Colonic mucosa (tissue), 4 donors: ENCODE measurements around the gene MRPL36. TPM values are rescaled to one million over a fixed set of nuclear protein-coding genes. Genes with fewer than 3 reads are reported as not detected.

Source experiments
- DNase-seq: peaks from one replicate; pipeline ENCODE4 v3.0.0-alpha.2; 2020
- H3K27ac ChIP-seq: fragments of 200-600 bp; one replicate; pipeline ENCODE4 v1.8.0; 2021
- H3K27me3 ChIP-seq: fragments of 200-600 bp; one replicate; pipeline ENCODE4 v1.8.0; 2021
- H3K36me3 ChIP-seq: fragments of 200-600 bp; one replicate; pipeline ENCODE4 v1.8.0; 2021
- H3K4me1 ChIP-seq: fragments of 200-600 bp; one replicate; pipeline ENCODE4 v1.8.0; 2021; ENCODE audit warnings: mild to moderate bottlenecking
- H3K4me3 ChIP-seq: fragments of 200-600 bp; one replicate; pipeline ENCODE4 v1.8.0; 2021
- H3K9ac ChIP-seq, 2 donors: one replicate each; pipeline ENCODE4 v1.7.0; 2013; ENCODE audit warnings: control low read depth in 2 of 2, low read depth in 2 of 2, low read length in 2 of 2
- H3K9me3 ChIP-seq: fragments of 200-600 bp; one replicate; pipeline ENCODE4 v1.8.0; 2021
- CTCF ChIP-seq: fragments of 200-600 bp; IDR thresholded peaks from one replicate; pipeline ENCODE4 v1.8.0; 2022; ENCODE audit warnings: antibody characterized with exemption, mild to moderate bottlenecking
- intact Hi-C: fragments of 100-400 bp; cut with DNase I; formaldehyde crosslinking; loops from one replicate; pipeline ENCODE4 v1.14.1; 2022
- total RNA-seq, 2 donors: library from RNA; stranded (reverse); fragmentation: NEBNext Ultra II Directional in 1 of 2; extraction: Animal tissue kit (Norgen Biotek cat#: 25700) in 1 of 2; gene quantifications; one replicate each; pipeline ENCODE4 v1.2.1, GENCODE V29; 2021
- donor health status: healthy.
- donor health status: DM: no; HTN: no; CAD: no.
- donor health status: DM: no; HTN: no; CAD: no.

The MRPL36 gene
- total RNA-seq, 2 donors from 2014 or later, result 33.0 to 56.3 TPM

- no peaks in the 10 kb centered on the region for H3K27me3 ChIP-seq
Measured at GRCh38 chr5:1776831-1777230, 22.8 kb downstream of the MRPL36 start.

GRCh38 chr5:1772634-1773033 is 27.0 kb downstream of the MRPL36 start:
- Histone ChIP-seq H3K9ac (no peak overlapping the region), H3K36me3 (no peaks in the 10 kb centered on the region), H3K4me3 (no peak overlapping the region), H3K4me1 (no peaks in the 10 kb centered on the region), H3K27ac (no peak overlapping the region), H3K27me3 (no peaks in the 10 kb centered on the region), H3K9me3 (no peaks in the 10 kb centered on the region)
- no peak for TF ChIP-seq CTCF
- DNase-seq, result no peak
- intact Hi-C loops, result no loop called here

More at GRCh38 chr5:1776831-1777230, 22.8 kb downstream of the MRPL36 start:
- Histone ChIP-seq H3K9ac (no peak overlapping the region), H3K4me3 (no peak overlapping the region), H3K36me3 (no peaks in the 10 kb centered on the region), H3K9me3 (no peaks in the 10 kb centered on the region), H3K27ac (no peak overlapping the region), H3K4me1 (no peaks in the 10 kb centered on the region)
- intact Hi-C loops, result no loop called here
- TF ChIP-seq CTCF, result no peak
- DNase-seq, result no peak

- intact Hi-C loops, result no loop called here
- no peaks in the 10 kb centered on the region for H3K27me3 ChIP-seq
- no peak for TF ChIP-seq CTCF
- H3K27ac ChIP-seq, result no peak overlapping the region
- H3K9me3 ChIP-seq, result no peaks in the 10 kb centered on the region
- no peaks in the 10 kb centered on the region for H3K36me3 ChIP-seq
- H3K4me1 ChIP-seq, result no peaks in the 10 kb centered on the region
- H3K4me3 ChIP-seq, result no peak overlapping the region
- DNase-seq, result no peak
- no peak overlapping the region for H3K9ac ChIP-seq
Measured at GRCh38 chr5:1771149-1772065, 28.2 kb downstream of the MRPL36 start.

GRCh38 chr5:1770443-1770802 is 29.2 kb downstream of the MRPL36 start:
- intact Hi-C loops, result no loop called here
- Histone ChIP-seq H3K9ac (no peak overlapping the region), H3K4me1 (no peaks in the 10 kb centered on the region), H3K9me3 (no peaks in the 10 kb centered on the region), H3K27ac (no peak overlapping the region), H3K27me3 (no peaks in the 10 kb centered on the region), H3K36me3 (no peaks in the 10 kb centered on the region), H3K4me3 (no peak overlapping the region)
- no peak for DNase-seq
- no peak for TF ChIP-seq CTCF

GRCh38 chr5:1769752-1770442 is 29.7 kb downstream of the MRPL36 start:
- Histone ChIP-seq H3K4me3 (no peak overlapping the region), H3K27ac (no peak overlapping the region), H3K9ac (no peak overlapping the region), H3K9me3 (no peaks in the 10 kb centered on the region), H3K4me1 (no peaks in the 10 kb centered on the region), H3K27me3 (no peaks in the 10 kb centered on the region), H3K36me3 (no peaks in the 10 kb centered on the region)
- intact Hi-C loops, result loop anchor here (10.0 kb wide), 1 partner anchor 245 kb away; no protein-coding TSS in a partner anchor
- no peak for DNase-seq
- TF ChIP-seq CTCF, result no peak
